ENCODE data around the gene SFXN5. TPM values are rescaled to one million over a fixed set of nuclear protein-coding genes. Genes with fewer than 3 reads are reported as not detected.

The SFXN5 gene
- total RNA-seq, 1 donor = 17.0 TPM

DNA sequence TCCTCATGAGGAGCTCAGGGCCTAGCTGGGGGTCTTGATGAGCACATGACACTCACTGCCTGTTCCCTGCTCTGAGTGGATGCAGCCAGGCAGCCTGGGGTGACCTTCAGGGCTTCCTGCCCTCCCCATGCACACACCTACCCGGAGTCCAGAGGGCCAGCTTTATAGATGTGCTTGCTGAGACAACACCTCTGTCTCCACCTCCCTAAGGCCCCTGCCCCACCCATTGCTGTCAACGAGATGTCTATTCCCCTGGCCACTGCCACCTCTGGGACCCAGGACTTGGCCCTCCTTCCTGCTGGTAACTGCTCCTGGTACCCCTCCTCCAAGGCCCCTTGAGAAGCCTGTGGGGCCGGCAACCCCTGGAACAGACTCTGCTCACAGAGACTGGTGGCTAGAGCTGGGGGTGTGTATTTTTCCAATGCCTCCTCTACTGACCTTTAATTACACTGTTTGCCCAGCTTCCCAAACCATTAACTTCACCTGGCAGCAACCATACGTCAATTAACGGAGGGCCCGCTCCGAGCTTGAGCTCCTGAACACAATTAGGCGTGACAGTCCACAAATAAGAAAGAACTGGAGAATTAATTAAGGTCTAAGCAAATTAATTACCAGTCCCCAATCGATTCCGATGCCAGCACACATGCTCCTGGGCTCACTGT is 87.9 kb downstream of the SFXN5 start:
- Histone ChIP-seq H3K36me3 (ENCODE audit: insufficient read depth, low read length) (peaks cover 6% of the 10 kb centered on the region), H3K79me2 (ENCODE audit: insufficient read depth, low read length) (no peaks in the 10 kb centered on the region), H3K4me1 (ENCODE audit: insufficient read depth, low read length) (no peaks in the 10 kb centered on the region), H2AFZ (ENCODE audit: low read length) (no peak overlapping the region), H3K4me3 (ENCODE audit: insufficient read depth, low read length) (no peak overlapping the region), H3K27me3 (ENCODE audit: insufficient read depth, low read length) (no peaks in the 10 kb centered on the region), H3K4me2 (ENCODE audit: insufficient read depth, low read length) (no peak overlapping the region), H3K27ac (ENCODE audit: low read depth, low read length) (no peak overlapping the region), H3K9me3 (ENCODE audit: low read depth, low read length) (no peaks in the 10 kb centered on the region), H4K20me1 (ENCODE audit: insufficient read depth, low read length) (no peaks in the 10 kb centered on the region)
- no peak for DNase-seq (ENCODE audit: insufficient read length, low spot score, missing footprints)
- TF ChIP-seq, protein P1, sequence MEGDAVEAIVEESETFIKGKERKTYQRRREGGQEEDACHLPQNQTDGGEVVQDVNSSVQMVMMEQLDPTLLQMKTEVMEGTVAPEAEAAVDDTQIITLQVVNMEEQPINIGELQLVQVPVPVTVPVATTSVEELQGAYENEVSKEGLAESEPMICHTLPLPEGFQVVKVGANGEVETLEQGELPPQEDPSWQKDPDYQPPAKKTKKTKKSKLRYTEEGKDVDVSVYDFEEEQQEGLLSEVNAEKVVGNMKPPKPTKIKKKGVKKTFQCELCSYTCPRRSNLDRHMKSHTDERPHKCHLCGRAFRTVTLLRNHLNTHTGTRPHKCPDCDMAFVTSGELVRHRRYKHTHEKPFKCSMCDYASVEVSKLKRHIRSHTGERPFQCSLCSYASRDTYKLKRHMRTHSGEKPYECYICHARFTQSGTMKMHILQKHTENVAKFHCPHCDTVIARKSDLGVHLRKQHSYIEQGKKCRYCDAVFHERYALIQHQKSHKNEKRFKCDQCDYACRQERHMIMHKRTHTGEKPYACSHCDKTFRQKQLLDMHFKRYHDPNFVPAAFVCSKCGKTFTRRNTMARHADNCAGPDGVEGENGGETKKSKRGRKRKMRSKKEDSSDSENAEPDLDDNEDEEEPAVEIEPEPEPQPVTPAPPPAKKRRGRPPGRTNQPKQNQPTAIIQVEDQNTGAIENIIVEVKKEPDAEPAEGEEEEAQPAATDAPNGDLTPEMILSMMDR (IDR thresholded peaks at IDR 0.05; ENCODE audit: extremely low read depth, low read depth, low read length) = no peak

DNA sequence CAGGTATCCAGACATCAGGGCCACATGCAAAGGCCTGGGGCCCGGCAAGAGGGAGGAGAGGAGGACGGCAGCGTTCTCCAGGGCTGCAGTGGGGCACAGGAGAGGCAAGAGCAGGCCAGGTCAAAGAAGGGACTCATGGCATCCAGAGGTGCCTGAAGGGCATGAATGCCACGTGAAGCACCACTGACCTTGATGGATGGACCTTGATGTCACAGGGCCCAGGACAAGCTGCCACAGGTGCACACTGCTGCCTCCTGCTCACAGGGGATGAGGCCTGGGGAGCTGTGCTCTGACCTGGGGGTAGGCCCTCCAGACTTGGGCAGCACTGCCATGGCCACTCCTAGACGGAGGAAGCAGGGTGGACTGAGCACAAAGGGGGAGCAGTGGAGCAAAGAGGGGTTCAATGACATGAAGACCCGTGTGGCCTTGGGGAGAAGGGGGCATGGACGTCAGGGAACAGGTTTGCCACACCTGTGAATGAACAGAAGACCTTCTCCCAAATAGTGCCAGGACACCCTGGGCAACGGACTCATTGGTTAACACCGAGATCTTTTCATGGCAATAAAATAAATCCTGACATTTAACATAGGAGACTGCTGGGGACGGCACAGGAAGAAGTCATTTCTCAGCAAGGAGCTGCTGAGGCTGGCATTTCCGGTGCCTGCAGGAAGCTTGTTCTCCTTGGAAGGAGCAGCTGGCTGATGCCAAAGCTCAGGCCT is 88.6 kb downstream of the SFXN5 start:
- no peaks in the 10 kb centered on the region for H3K79me2 ChIP-seq (ENCODE audit: insufficient read depth, low read length)
- H3K27me3 ChIP-seq (ENCODE audit: insufficient read depth, low read length) = no peaks in the 10 kb centered on the region
- no peak for DNase-seq (ENCODE audit: insufficient read length, low spot score, missing footprints)
- H3K36me3 ChIP-seq (ENCODE audit: insufficient read depth, low read length) = peaks cover 6% of the 10 kb centered on the region
- no peak overlapping the region for H2AFZ ChIP-seq (ENCODE audit: low read length)
- H3K4me2 ChIP-seq (ENCODE audit: insufficient read depth, low read length) = no peak overlapping the region
- H3K9me3 ChIP-seq (ENCODE audit: low read depth, low read length) = no peaks in the 10 kb centered on the region
- no peaks in the 10 kb centered on the region for H3K4me1 ChIP-seq (ENCODE audit: insufficient read depth, low read length)
- H4K20me1 ChIP-seq (ENCODE audit: insufficient read depth, low read length) = no peaks in the 10 kb centered on the region
- no peak overlapping the region for H3K4me3 ChIP-seq (ENCODE audit: insufficient read depth, low read length)
- H3K27ac ChIP-seq (ENCODE audit: low read depth, low read length) = no peak overlapping the region
- TF ChIP-seq, protein P1 (IDR thresholded peaks at IDR 0.05; ENCODE audit: extremely low read depth, low read depth, low read length) = no peak

GRCh38 chr2:72982219-72982618 is 89.3 kb downstream of the SFXN5 start:
- TF ChIP-seq, protein P1 (IDR thresholded peaks at IDR 0.05; ENCODE audit: extremely low read depth, low read depth, low read length) = no peak
- Histone ChIP-seq H3K9me3 (ENCODE audit: low read depth, low read length) (no peaks in the 10 kb centered on the region), H3K27ac (ENCODE audit: low read depth, low read length) (no peak overlapping the region), H3K27me3 (ENCODE audit: insufficient read depth, low read length) (no peaks in the 10 kb centered on the region), H4K20me1 (ENCODE audit: insufficient read depth, low read length) (no peaks in the 10 kb centered on the region), H3K79me2 (ENCODE audit: insufficient read depth, low read length) (no peaks in the 10 kb centered on the region), H3K36me3 (ENCODE audit: insufficient read depth, low read length) (peaks cover 6% of the 10 kb centered on the region), H2AFZ (ENCODE audit: low read length) (no peak overlapping the region), H3K4me2 (ENCODE audit: insufficient read depth, low read length) (no peak overlapping the region), H3K4me3 (ENCODE audit: insufficient read depth, low read length) (no peak overlapping the region), H3K4me1 (ENCODE audit: insufficient read depth, low read length) (no peaks in the 10 kb centered on the region)
- no peak for DNase-seq (ENCODE audit: insufficient read length, low spot score, missing footprints)

GRCh38 chr2:72981536-72981935 is 90.0 kb downstream of the SFXN5 start:
- Histone ChIP-seq H3K4me3 (ENCODE audit: insufficient read depth, low read length) (no peak overlapping the region), H3K27ac (ENCODE audit: low read depth, low read length) (no peak overlapping the region), H4K20me1 (ENCODE audit: insufficient read depth, low read length) (no peaks in the 10 kb centered on the region), H3K4me1 (ENCODE audit: insufficient read depth, low read length) (no peaks in the 10 kb centered on the region), H3K9me3 (ENCODE audit: low read depth, low read length) (no peaks in the 10 kb centered on the region), H3K79me2 (ENCODE audit: insufficient read depth, low read length) (no peaks in the 10 kb centered on the region), H2AFZ (ENCODE audit: low read length) (no peak overlapping the region), H3K36me3 (ENCODE audit: insufficient read depth, low read length) (peaks cover 6% of the 10 kb centered on the region), H3K27me3 (ENCODE audit: insufficient read depth, low read length) (no peaks in the 10 kb centered on the region), H3K4me2 (ENCODE audit: insufficient read depth, low read length) (no peak overlapping the region)
- TF ChIP-seq, protein P1 (IDR thresholded peaks at IDR 0.05; ENCODE audit: extremely low read depth, low read depth, low read length) = no peak
- DNase-seq (ENCODE audit: insufficient read length, low spot score, missing footprints) = no peak
